Stimulated activated CD8-positive, alpha-beta memory T cell treated with anti-CD3 and anti-CD28 coated beads, Interleukin-15, amount 100 ng/mL, for 24 hours (primary cell): ENCODE data around the gene PACSIN2.

Source experiments
- DNase-seq: peaks from one replicate; pipeline ENCODE4 v3.0.0-alpha.2; 2020; ENCODE audit warnings: low read depth

Gene PACSIN2

GRCh38 chr22:42856865-42857704 is 157.9 kb downstream of the PACSIN2 start, which contains the start of gene ARFGAP3:
ARFGAP3 (minus strand) TSS chr22:42857273; CDS start chr22:42857182, 91 bp downstream.
- peak; percentile 96 for DNase-seq

GRCh38 chr22:42856179-42856864 is 158.6 kb downstream of the PACSIN2 start:
- DNase-seq: peak; percentile 32

GRCh38 chr22:42855721-42856120 is 159.2 kb downstream of the PACSIN2 start:
- no peak for DNase-seq

- DNase-seq: no peak
Measured at GRCh38 chr22:42855211-42855610, 159.7 kb downstream of the PACSIN2 start.

GRCh38 chr22:42848941-42849550 is 165.9 kb downstream of the PACSIN2 start:
- no peak for DNase-seq

- DNase-seq: no peak
Measured at GRCh38 chr22:42847110-42847509, 167.8 kb downstream of the PACSIN2 start.

GRCh38 chr22:42844756-42845155 is 170.2 kb downstream of the PACSIN2 start:
- DNase-seq: no peak

- DNase-seq: no peak
Measured at GRCh38 chr22:42842658-42843370, 172.1 kb downstream of the PACSIN2 start.

GRCh38 chr22:42841444-42841843 is 173.5 kb downstream of the PACSIN2 start:
- DNase-seq: no peak

- no peak for DNase-seq
Measured at GRCh38 chr22:42837556-42837955, 177.4 kb downstream of the PACSIN2 start.

- no peak for DNase-seq
Measured at GRCh38 chr22:42836026-42836425, 178.9 kb downstream of the PACSIN2 start.

- DNase-seq: no peak
Measured at GRCh38 chr22:42834177-42834949, 180.6 kb downstream of the PACSIN2 start.

GRCh38 chr22:42833104-42833503 is 181.8 kb downstream of the PACSIN2 start:
- no peak for DNase-seq

- no peak for DNase-seq
Measured at GRCh38 chr22:42831712-42832111, 183.2 kb downstream of the PACSIN2 start.

GRCh38 chr22:42830161-42830560 is 184.8 kb downstream of the PACSIN2 start:
- no peak for DNase-seq

GRCh38 chr22:42829302-42829701 is 185.6 kb downstream of the PACSIN2 start:
- no peak for DNase-seq

GRCh38 chr22:42825796-42826195 is 189.2 kb downstream of the PACSIN2 start:
- no peak for DNase-seq

- DNase-seq: no peak
Measured at GRCh38 chr22:42821386-42821785, 193.6 kb downstream of the PACSIN2 start.

- no peak for DNase-seq
Measured at GRCh38 chr22:42820045-42820763, 194.7 kb downstream of the PACSIN2 start.
